ENCODE results near the gene ADAMTS9.

ADAMTS9 gene, protein sequence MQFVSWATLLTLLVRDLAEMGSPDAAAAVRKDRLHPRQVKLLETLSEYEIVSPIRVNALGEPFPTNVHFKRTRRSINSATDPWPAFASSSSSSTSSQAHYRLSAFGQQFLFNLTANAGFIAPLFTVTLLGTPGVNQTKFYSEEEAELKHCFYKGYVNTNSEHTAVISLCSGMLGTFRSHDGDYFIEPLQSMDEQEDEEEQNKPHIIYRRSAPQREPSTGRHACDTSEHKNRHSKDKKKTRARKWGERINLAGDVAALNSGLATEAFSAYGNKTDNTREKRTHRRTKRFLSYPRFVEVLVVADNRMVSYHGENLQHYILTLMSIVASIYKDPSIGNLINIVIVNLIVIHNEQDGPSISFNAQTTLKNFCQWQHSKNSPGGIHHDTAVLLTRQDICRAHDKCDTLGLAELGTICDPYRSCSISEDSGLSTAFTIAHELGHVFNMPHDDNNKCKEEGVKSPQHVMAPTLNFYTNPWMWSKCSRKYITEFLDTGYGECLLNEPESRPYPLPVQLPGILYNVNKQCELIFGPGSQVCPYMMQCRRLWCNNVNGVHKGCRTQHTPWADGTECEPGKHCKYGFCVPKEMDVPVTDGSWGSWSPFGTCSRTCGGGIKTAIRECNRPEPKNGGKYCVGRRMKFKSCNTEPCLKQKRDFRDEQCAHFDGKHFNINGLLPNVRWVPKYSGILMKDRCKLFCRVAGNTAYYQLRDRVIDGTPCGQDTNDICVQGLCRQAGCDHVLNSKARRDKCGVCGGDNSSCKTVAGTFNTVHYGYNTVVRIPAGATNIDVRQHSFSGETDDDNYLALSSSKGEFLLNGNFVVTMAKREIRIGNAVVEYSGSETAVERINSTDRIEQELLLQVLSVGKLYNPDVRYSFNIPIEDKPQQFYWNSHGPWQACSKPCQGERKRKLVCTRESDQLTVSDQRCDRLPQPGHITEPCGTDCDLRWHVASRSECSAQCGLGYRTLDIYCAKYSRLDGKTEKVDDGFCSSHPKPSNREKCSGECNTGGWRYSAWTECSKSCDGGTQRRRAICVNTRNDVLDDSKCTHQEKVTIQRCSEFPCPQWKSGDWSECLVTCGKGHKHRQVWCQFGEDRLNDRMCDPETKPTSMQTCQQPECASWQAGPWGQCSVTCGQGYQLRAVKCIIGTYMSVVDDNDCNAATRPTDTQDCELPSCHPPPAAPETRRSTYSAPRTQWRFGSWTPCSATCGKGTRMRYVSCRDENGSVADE (N-terminal part only)
- total RNA-seq = 0 reads per million in 4 donors

DNA sequence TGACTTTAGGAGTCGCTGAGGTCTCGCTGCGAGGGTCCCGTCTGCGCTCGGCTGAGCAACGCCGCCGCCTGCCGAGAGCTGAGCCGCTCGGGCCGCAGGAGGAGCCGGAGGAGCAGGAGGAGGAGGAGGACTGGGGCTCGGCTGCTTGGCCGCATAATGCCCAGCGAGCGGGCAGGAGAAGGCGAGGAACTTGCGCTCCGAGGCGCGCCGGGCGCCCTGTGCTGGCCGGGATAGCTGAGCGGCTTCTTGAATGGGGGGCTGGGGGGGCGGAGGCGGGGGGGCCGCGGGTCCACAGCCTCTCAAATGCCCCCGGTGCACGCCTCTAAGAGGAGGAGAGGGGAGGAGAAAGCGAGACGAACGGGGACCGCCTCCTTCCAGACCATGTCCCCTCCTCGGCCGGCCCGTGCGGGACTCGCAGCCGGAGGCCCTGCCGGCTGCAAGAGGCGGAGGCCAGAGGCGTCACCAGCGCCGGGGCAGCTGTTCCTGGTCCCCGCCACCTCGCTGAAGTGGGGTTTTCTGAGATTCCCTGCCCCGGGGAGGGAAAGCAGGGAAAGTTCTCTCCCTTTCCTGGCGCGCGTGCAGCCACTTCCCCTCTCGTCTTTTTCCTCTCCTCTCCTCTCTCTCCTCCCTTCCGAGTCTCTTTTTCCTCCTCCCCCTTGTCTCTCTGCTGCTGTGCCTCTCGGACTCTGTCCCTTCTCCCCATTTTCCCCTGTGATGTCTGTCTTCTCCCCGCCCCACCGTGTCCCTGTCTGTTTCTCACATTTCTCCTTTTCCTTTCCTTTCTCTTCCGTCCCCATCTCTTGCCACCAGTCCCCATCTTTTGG, at the start of gene ADAMTS9:
TSS of gene ADAMTS9 (minus strand) at position 220 of the 824 bp plus-strand sequence. CDS start 343 bp downstream, outside the sequence.
- no peak for DNase-seq

GRCh38 chr3:64732576-64732975, 44.8 kb upstream of the ADAMTS9 start:
- DNase-seq = no peak

DNA sequence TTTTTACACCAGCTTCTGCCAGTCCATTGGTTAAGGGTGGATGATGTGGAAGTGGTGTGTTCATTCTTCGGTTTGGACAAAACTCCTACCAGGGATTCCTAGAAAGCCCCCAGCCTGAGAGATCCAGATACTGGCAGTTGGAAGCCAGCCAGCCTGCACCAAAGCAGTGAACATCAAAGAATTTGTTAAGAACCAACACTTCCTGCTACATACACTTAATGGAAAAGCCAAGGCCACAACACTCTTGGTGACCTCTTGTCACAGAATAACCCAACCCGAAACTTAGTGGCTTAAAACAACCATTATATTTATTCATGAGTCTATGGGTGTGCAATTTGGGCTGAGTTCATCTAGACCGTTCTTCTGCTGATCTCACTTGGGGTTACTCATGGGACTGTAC, 42.9 kb upstream of the ADAMTS9 start:
- no peak for DNase-seq

GRCh38 chr3:64728994-64729393, 41.2 kb upstream of the ADAMTS9 start:
- DNase-seq = no peak

- no peak for DNase-seq
Measured at GRCh38 chr3:64728428-64728827, 40.6 kb upstream of the ADAMTS9 start.

GRCh38 chr3:64726414-64727090, 38.8 kb upstream of the ADAMTS9 start:
- no peak for DNase-seq

DNA sequence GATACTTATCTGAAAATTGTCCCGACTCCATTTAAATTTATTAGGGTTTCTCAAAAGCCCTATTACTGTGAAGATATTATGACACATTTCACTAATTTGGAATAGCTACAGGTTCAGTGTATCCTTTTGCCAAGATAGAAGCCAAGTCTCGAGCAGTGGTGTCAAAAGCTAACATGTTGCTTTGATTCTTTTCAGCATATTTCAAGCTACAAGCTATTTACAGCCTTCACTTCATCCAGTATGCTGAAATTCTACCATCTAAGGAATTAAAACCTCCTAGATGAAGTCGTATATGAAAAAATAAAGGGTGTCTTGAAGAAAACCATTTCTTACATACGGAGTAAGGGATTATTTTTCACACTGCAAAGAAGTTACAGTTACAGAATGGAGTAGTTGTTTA, 31.2 kb upstream of the ADAMTS9 start:
- no peak for DNase-seq

GRCh38 chr3:64717872-64718613, 30.2 kb upstream of the ADAMTS9 start:
- DNase-seq = no peak

DNA sequence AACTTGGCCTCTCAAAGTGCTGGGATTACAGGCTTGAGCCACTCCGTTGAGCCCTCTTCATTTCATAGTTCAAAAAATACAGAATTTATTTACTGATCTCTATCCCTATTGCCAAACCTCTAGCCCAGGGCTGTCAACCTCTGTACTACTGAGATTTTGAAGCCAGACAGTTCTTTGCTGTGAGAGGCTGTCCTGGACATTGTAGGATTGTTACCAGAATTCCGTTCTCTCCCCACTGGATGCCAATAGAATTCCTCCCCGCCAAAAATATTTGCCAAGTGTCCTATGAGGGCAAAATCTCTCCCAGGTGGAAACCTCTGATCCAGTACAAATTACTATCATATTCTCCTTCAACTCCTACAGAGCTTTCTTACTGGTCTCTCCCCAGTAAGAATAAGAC, 29.6 kb upstream of the ADAMTS9 start:
- DNase-seq = no peak

- no peak for DNase-seq
Measured at GRCh38 chr3:64716110-64716710, 28.4 kb upstream of the ADAMTS9 start.

DNA sequence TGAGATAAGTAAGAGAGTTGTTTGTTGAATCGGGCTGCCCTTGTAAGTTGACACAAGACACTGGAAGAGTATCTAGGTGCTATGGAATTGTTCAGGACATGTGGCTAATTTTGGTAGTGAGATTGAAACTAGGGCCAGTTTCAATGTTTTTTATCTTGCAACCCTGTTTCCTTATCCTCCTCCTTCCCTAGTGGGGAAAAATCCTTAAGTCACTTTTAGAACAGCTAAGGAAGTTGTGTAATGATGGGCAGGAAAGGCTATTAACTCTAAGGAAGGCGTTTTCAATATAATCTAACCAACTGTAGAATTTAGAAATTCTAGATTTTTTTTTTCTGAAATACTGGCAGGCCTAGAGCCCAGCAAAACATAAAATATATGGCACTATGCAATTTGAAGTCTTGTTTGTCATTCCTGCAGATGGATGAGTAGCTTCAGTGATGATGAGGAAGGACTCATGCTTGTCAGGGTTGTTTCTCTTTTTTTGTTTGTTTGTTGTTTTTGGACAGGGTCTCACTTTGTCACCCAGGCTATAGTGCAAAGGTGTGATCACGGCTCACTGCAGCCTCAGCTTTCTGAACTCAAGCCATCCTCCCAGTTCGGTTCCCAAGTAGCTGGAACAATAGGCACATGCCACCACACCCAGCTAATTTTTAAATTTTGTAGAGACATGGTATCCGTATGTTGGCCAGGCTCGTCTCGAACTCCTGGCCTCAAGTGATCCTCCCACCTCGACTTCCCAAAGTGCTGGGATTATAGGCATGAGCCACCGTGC, 27.6 kb upstream of the ADAMTS9 start:
- DNase-seq = no peak

DNA sequence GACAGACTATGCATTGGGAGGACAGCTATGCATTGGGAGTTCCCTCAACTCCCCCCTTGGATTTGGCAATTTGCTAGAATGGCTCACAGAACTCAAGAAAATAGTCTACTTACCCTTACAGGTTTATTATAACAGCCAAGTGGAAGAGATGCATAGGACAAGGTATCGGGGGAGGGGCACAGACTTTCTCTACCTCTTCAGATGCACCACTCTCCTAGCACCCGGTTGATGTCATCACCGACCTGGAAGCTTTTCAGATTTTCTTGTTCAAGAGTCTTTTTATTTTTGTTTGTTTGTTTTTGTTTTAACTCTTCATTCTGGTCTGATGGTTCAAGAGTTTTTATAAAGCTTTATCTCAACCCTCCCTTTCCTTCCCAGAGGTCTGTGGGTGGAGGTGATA, 20.7 kb upstream of the ADAMTS9 start:
- DNase-seq = no peak

DNA sequence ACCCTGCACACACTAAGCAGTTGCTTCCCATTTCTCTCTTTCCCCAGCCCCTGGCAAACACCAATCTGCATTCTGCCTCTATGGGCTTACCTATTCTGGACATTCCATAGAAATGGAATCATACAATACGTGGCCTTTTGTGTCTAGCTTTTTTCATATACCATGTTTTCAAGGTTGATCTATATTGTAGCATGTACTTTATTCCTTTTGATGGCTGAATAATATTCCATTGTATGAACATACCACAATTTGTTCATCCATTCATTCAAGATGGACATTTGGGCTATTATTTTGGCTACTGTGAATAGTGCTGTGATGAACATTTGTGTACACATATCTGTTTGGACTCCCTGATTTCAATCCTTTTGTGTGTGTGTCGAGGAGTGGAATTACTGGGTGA, 18.1 kb upstream of the ADAMTS9 start:
- no peak for DNase-seq

- no peak for DNase-seq
Measured at GRCh38 chr3:64696896-64697295, 9.1 kb upstream of the ADAMTS9 start.

DNA sequence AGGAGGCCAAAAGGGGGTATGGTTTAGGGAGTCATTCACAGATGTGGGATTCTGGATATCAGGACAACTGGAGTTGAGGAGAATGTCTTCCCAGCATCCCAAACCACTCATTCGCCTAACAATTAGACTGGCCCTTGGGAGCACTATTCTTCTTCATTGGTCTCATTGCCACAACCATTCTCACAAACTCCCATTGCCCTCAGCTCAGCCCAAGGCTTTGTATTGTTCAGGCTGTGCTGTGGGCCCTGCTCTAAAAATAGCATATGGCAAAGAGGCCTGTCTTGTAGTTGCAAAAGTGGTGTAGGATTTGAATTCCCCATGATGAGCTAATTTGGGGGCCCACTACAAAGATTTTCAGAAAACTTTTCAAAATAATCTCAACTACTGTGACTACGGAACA, 6.3 kb upstream of the ADAMTS9 start:
- DNase-seq = no peak

DNA sequence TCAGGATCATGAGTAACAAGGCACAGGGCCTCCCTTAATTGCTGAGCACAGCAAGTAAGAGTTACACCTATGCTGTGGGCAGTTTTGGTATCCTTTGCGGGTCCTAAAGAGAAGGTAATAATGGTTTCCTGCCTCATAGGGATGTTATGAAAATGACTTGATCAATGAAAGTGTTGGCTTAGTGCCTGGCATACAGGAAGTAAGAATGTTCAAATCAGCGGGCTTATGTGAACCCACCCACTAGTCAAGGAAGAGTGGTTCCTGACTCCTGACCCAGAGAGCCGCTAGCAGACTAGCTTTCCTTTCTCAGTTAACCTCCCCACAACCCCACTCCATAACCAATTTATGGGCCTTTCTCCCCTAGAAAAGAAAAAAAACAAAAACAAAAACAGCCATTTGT, 5.2 kb upstream of the ADAMTS9 start:
- DNase-seq = no peak

GRCh38 chr3:64691051-64691450, 3.3 kb upstream of the ADAMTS9 start:
- no peak for DNase-seq

- no peak for DNase-seq
Measured at GRCh38 chr3:64687086-64687780, 567 bp downstream of the ADAMTS9 start.

GRCh38 chr3:64686446-64686908, 1.3 kb downstream of the ADAMTS9 start:
- DNase-seq = no peak

Measured in T-helper 1 cell (primary cell).